Gastroesophageal sphincter (tissue), 4 donors: ENCODE measurements around the gene CNBP. TPM values are rescaled to one million over a fixed set of nuclear protein-coding genes. Genes with fewer than 3 reads are reported as not detected.

ENCODE experiments used
- ATAC-seq: fragments of 150-250 bp; one replicate; pipeline ENCODE4 v1.9.1; 2016; ENCODE audit warnings: mild to moderate bottlenecking, moderate library complexity
- H3K27ac ChIP-seq, 4 donors: fragments of 200-600 bp; sonication (generic) in 3 of 4; 1 replicate in 3 of 4; 2 replicates in 1 of 4; pipeline ENCODE4 v1.5.1; 2016 to 2019
- H3K27me3 ChIP-seq: fragments of 200-600 bp; sonication (generic); one replicate; pipeline ENCODE4 v1.5.1; 2019
- H3K36me3 ChIP-seq, 2 donors: fragments of 200-600 bp; sonication (generic); one replicate each; pipeline ENCODE4 v1.5.1; 2019; ENCODE audit warnings: control low read depth in 1 of 2
- H3K4me1 ChIP-seq, 3 donors: fragments of 200-600 bp; sonication (generic); 1 replicate in 2 of 3; 2 replicates in 1 of 3; pipeline ENCODE4 v1.5.1; 2016 to 2019; ENCODE audit warnings: control low read depth in 2 of 3
- H3K4me3 ChIP-seq, 2 donors: fragments of 200-600 bp; sonication (generic); one replicate each; pipeline ENCODE4 v1.5.1; 2019; ENCODE audit warnings: mild to moderate bottlenecking in 1 of 2, moderate library complexity in 1 of 2
- H3K9me3 ChIP-seq, 3 donors: fragments of 200-600 bp; sonication (generic); one replicate each; pipeline ENCODE4 v1.5.1; 2017 to 2019; ENCODE audit warnings: control low read depth in 2 of 3
- EP300 ChIP-seq: sonication (generic); formaldehyde crosslinking; IDR thresholded peaks from one replicate; pipeline ENCODE4 v1.6.1; 2017; ENCODE audit warnings: antibody characterized with exemption, mild to moderate bottlenecking
- POLR2A ChIP-seq, 2 donors: fragments of 450-650 bp; IDR thresholded peaks; one replicate each; pipeline ENCODE4 v1.6.1; 2017; ENCODE audit warnings: antibody characterized with exemption in 2 of 2, mild to moderate bottlenecking in 2 of 2, moderate library complexity in 1 of 2
- POLR2AphosphoS5 ChIP-seq: sonication (generic); formaldehyde crosslinking; IDR thresholded peaks from one replicate; pipeline ENCODE4 v1.6.1; 2017; ENCODE audit warnings: antibody characterized with exemption
- WGBS, 2 donors: methylation state at CpG; one replicate each; pipeline ENCODE4 v1.1.5; 2018; ENCODE audit warnings: low coverage in 1 of 2; 5-methylcytosine and 5-hydroxymethylcytosine counted together
- small RNA-seq, 4 donors: library from RNA; depleted of rRNA; stranded (forward); fragments of <200 nt; gene quantifications; one replicate each; pipeline ENCODE3, GENCODE V24; 2016
- total RNA-seq, 4 donors: library from RNA; depleted of rRNA; stranded (reverse); fragments of >200 nt; gene quantifications; one replicate each; pipeline ENCODE4 v1.1.0, GENCODE V29; 2016
- TF ChIP-seq, protein P1 (sequence below), 4 experiments: fragments of 200-600 bp in 2 of 4; fragments of 450-650 bp in 2 of 4; sonication (generic) in 1 of 4; IDR thresholded peaks; one replicate each; pipeline ENCODE4 v1.5.1; 2017 to 2019; ENCODE audit warnings: antibody characterized with exemption in 4 of 4, mild to moderate bottlenecking in 2 of 4, moderate library complexity in 2 of 4

Gene CNBP
- total RNA-seq, 4 donors from 2014 or later: 420 to 667 (median 590) TPM

DNA sequence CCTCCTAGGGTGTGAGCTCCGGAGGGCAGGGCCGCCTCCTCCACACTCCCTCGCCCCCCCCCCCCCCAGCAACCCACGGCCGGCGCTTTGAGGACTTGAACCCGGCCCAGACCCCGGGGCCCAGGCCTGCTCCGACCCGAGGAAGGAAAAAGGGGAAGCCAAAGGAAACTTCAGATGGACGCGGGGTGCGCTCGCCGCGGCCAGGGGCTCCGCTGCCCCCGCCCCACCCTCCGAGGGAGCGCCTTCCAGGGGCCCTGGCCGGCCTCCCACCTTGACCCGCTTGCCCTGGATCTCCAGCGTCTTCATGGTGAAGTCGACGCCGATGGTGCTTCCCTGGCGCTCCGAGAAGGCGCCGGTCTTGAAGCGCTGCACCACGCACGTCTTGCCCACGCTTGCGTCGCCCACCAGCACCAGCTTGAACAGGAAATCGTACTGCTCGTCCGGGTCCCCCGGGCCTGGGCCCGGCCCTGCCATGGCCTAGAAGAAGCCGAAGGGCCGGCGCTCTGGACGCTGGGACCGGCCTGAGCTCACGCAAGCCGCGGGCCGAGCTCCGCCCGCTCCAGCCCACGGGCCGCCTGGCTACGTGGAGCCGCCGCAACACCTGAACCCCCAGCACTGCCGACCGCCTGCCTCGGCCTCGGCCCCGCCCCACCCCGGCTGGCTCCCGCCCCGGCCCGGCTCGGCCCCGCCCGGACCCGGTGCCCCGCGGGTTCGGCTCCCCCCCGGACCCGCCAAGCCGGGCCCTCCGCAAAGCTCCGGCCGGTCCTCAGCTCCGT is 62.5 kb downstream of the CNBP start:
- Histone ChIP-seq H3K9me3 (no peaks in the 10 kb centered on the region), H3K36me3 (peaks cover 0 to 13% of the 10 kb centered on the region in 2 donors), H3K27ac (peak overlapping the region; percentile 80 to 96 (median 93)), H3K4me1 (peaks cover 3 to 48% (median 17%) of the 10 kb centered on the region in 3 donors), H3K4me3 (peak overlapping the region; percentile 71 to 94), H3K27me3 (no peaks in the 10 kb centered on the region)
- TF ChIP-seq POLR2A (IDR thresholded peaks at IDR 0.05): peak; percentile 30 to 40
- TF ChIP-seq, protein P1, sequence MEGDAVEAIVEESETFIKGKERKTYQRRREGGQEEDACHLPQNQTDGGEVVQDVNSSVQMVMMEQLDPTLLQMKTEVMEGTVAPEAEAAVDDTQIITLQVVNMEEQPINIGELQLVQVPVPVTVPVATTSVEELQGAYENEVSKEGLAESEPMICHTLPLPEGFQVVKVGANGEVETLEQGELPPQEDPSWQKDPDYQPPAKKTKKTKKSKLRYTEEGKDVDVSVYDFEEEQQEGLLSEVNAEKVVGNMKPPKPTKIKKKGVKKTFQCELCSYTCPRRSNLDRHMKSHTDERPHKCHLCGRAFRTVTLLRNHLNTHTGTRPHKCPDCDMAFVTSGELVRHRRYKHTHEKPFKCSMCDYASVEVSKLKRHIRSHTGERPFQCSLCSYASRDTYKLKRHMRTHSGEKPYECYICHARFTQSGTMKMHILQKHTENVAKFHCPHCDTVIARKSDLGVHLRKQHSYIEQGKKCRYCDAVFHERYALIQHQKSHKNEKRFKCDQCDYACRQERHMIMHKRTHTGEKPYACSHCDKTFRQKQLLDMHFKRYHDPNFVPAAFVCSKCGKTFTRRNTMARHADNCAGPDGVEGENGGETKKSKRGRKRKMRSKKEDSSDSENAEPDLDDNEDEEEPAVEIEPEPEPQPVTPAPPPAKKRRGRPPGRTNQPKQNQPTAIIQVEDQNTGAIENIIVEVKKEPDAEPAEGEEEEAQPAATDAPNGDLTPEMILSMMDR (IDR thresholded peaks at IDR 0.05): no peak
- peak; percentile 53 for ATAC-seq
- WGBS, 2 donors: no CpG with 5 or more reads among the region's 80 CpGs

DNA sequence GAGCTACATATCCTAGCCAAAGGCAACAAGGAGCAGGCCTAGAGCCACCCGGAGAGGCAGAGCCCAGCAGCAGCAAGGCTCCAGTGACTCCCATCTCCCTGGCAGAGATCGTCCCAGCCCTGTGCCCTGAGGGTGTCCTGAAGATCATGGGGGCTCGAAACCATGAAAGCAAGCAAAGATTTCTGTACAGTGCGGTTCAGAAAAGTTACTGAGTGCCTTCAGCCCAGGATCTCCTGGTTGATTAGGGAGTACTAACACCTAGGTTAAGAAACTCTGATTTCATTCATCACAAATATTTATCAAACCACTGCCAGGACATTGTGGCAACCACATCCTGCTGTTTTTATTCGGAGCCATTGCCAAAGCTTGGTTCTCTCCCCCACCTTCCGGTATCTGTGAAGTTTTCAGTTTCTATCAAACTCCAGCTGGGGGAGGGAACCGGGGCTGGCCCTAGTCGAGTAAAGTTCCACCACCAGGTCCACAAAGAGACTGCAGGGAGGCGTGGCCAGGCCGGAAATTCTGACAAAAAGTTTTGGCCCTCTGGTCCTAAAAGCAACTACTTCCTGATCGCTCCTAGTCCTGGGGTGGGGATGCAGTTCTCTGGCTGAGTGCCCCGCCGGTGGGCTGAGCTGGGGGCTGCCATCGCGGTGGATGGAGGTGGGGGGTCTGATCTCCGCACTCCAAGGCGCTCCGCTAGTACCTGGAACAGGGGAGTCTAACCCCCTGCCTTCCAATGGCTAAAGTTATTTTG is 63.3 kb downstream of the CNBP start:
- WGBS, 2 donors: 0 to 5% methylated on average over 3 to 9 of the region's 18 CpGs
- TF ChIP-seq POLR2AphosphoS5 (no peak), EP300 (no peak), POLR2A (IDR thresholded peaks at IDR 0.05) (peak; percentile 29 to 54)
- TF ChIP-seq, protein P1 (IDR thresholded peaks at IDR 0.05): peak in 2 of 4 experiments; percentile 50 to 62
- Histone ChIP-seq H3K4me1 (peaks cover 3 to 49% (median 17%) of the 10 kb centered on the region in 3 donors), H3K27ac (peak overlapping the region; percentile 80 to 96 (median 93)), H3K4me3 (peak overlapping the region; percentile 71 to 94), H3K36me3 (peaks cover 0 to 5% of the 10 kb centered on the region in 2 donors), H3K27me3 (no peaks in the 10 kb centered on the region), H3K9me3 (no peaks in the 10 kb centered on the region)
- peak; percentile 64 for ATAC-seq

DNA sequence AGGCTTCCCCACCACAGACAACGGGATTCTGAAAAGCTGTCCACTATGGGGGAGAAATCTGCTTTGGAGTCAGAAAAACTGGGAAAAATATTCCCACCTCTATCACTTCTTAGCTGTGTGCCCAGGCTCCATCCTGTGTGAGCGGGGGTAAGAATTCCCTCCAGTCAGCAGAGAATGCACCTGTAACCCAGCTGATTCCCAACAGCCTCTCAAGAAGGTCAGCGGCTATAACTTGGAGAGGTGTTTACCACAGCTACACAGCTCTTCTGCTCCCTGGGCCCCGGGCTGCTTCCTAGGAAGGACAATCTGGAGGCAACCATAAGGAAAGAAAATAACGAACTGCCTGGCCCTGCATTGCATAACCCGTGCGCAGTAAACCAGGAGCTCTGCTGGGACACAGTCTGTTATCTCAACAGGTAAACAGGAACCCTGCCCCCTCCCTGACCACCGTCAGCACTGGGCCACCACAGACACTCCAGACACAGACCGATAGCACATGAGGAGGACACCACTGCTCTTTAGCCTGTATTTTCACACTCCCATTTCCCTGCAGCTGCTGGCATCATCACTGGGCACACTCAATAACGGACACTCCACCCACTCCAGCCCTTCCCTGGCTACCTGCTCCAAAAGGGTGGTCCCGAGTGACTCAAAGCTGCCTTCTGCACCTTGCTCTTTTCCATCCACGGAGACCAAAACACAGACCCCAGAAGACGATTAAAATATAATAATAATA is 64.2 kb downstream of the CNBP start:
- ATAC-seq: no peak
- Histone ChIP-seq H3K27me3 (no peaks in the 10 kb centered on the region), H3K4me1 (peaks cover 3 to 49% (median 17%) of the 10 kb centered on the region in 3 donors), H3K36me3 (peaks cover 0 to 10% of the 10 kb centered on the region in 2 donors), H3K27ac (peak overlapping the region; percentile 1 to 96 (median 72)), H3K4me3 (peak overlapping the region in 1 of 2 donors; percentile 94), H3K9me3 (no peaks in the 10 kb centered on the region)
- TF ChIP-seq EP300 (no peak), POLR2A (IDR thresholded peaks at IDR 0.05) (no peak), POLR2AphosphoS5 (no peak)
- TF ChIP-seq, protein P1 (IDR thresholded peaks at IDR 0.05): no peak
- 32 to 52% methylated on average over 5 to 9 of the region's 13 CpGs for WGBS, 2 donors

GRCh38 chr3:129118745-129119144 is 65.0 kb downstream of the CNBP start:
- Histone ChIP-seq H3K9me3 (no peaks in the 10 kb centered on the region), H3K27me3 (no peaks in the 10 kb centered on the region), H3K4me3 (no peak overlapping the region), H3K36me3 (peaks cover 0 to 16% of the 10 kb centered on the region in 2 donors), H3K27ac (peak overlapping the region in 1 of 4 donors; percentile 94), H3K4me1 (peaks cover 3 to 49% (median 17%) of the 10 kb centered on the region in 3 donors)
- no peak for ATAC-seq
- 83 to 93% methylated on average over 2 to 3 of the region's 5 CpGs for WGBS, 2 donors
- TF ChIP-seq POLR2A (IDR thresholded peaks at IDR 0.05) (no peak), POLR2AphosphoS5 (no peak), EP300 (no peak)
- TF ChIP-seq, protein P1 (IDR thresholded peaks at IDR 0.05): no peak

Small RNA genes within 50 kb of the gene (small RNA-seq; reads per million reads assigned to genes)
- gene RPS27P12: 0 reads per million in 4 donors

Other genes starting within 250 kb of the CNBP start
- 1 to 10 TPM in 3 of 4 donors, under 1 TPM in 1; 0.96 to 3.3 (median 2.3) TPM for gene CFAP92, start 189.8 kb downstream of the CNBP start, total RNA-seq
- 10 to 100 TPM in 1 of 4 donors, 1 to 10 TPM in 3; 4.8 to 10.3 (median 6.5) TPM for gene EFCC1, start 182.6 kb downstream of the CNBP start, total RNA-seq
- not detected for gene GP9, start 123.1 kb downstream of the CNBP start, total RNA-seq
- gene RAB43, start 62.1 kb downstream of the CNBP start, total RNA-seq: 10 to 100 TPM; 10.3 to 17.9 (median 15.7) TPM
- 10 to 100 TPM; 22.6 to 30.4 (median 25.7) TPM for gene ISY1, start 22.8 kb downstream of the CNBP start, total RNA-seq
- gene COPG1, start 65.7 kb upstream of the CNBP start, total RNA-seq: 10 to 100 TPM; 64.6 to 95.8 (median 74.0) TPM
- 10 to 100 TPM; 25.3 to 35.7 (median 30.2) TPM for gene HMCES, start 95.0 kb upstream of the CNBP start, total RNA-seq
- gene EFCAB12, start 244.7 kb upstream of the CNBP start, total RNA-seq: under 1 TPM in 2 of 4 donors, not detected in 2; 0.08 to 0.47 TPM